T-helper 1 cell treated with Interleukin-12 subunit alpha and Interleukin-12 subunit beta and Interleukin-4 antibody, amounts not matched to agents 30 μg/mL and 1 μg/mL, for 36 hours (primary cell): Measurements from ENCODE around the gene EFNA3.

ENCODE experiments used
- H3K27ac Mint-ChIP-seq: one replicate; pipeline ENCODE4 v1.8.0; 2021; ENCODE audit warnings: mild to moderate bottlenecking, mixed read lengths
- H3K27me3 Mint-ChIP-seq: one replicate; pipeline ENCODE4 v1.8.0; 2021; ENCODE audit warnings: low read depth, mixed read lengths
- H3K36me3 Mint-ChIP-seq: one replicate; pipeline ENCODE4 v1.8.0; 2021; ENCODE audit warnings: low read depth, mixed read lengths
- H3K4me1 Mint-ChIP-seq: one replicate; pipeline ENCODE4 v1.8.0; 2021; ENCODE audit warnings: low read depth, mixed read lengths
- H3K4me3 Mint-ChIP-seq: one replicate; pipeline ENCODE4 v1.8.0; 2021; ENCODE audit warnings: mild to moderate bottlenecking, moderate library complexity, mixed read lengths
- H3K9me3 Mint-ChIP-seq: one replicate; pipeline ENCODE4 v1.8.0; 2021; ENCODE audit warnings: mixed read lengths

The EFNA3 gene

DNA sequence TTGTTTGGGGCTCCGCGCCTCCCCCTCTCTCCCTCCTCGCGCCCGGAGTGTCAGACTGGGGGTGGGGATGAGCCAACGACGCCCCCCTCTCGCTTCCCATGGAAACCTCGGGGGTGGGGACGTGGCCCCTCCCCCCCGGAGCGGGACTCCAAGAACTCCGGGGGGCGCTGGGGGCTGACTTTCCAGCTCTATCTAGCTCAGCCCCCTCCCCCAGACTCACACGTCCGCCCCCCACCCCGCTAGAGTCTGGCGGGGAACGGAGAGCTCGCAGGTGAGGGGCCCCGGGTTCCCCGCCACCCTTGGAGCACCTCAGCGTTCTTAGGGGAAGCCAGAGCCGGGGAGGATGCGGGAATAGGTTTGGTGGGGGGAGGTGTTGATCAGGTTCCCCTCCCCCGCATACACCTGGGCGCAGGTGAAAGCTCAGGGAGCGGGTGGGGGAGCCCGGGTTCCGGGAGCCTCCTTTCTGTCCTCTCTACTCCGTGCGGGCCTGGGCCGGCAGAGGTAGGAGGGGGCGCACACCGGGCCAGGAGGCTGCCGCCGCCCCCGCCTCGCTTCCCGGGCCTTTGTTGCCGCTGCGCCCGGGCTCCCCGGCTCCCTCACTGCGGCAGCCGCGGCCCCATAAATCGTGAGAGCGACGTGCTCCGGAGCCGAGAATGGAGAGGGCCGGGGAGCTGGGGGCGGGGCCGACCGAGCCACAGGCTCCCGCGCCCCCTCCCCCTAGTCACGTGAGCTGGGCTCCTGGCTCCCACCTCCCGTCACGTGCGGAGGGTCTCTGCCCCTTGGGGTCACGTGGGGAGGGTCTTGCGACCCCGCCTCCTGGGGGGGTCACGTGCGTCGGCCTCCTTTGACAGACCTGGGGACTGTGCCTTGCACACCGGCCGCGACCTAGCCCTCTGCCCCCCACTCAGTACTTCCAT, 1.9 kb downstream of the EFNA3 start:
- Mint-ChIP-seq H3K9me3 (no peaks in the 10 kb centered on the region), H3K36me3 (peaks cover 5% of the 10 kb centered on the region), H3K27me3 (peaks cover 48% of the 10 kb centered on the region), H3K27ac (no peak overlapping the region), H3K4me3 (peak overlapping the region; percentile 73), H3K4me1 (peaks cover 37% of the 10 kb centered on the region)

DNA sequence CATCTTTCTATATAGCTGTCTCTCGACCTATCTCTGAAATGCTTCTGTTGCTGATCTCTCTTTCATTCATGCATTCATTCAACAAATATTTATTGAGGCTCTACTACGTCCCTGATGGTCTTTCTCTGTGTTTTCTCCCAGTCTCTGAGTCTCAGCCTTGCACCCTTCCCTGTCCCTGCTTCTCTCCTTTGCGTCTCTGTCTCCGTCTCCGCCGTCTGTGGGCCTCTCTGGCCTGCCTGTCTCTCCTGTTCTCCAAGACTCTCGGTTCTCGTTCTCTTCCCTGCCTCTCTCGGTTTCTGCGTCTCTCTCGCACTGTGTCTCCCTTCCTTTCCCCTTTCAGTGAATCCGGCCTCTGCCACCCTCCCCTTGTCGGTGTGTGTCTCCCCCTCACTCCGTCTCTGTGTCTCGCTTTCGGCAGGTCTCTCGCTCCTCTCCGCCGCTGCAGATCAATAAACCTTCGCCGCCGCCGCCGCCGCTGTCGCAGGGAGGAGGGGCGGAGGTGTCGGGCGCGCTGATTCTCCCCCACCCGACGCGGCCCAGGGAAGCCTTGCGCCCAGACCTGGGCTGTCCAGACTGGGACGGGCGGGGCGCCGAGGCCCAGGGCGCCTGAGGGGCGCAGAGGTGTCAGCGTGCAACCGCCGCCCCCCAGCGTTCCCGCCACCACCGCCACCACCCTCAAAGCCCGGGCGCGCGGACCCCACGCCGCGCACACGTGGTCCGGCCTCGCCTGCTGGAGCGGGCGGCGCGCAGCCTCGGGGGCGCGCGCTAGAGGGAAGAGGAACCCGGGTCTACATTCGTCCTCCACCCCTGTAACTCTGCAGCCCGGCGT, 3.0 kb downstream of the EFNA3 start:
- Mint-ChIP-seq H3K4me1 (peaks cover 42% of the 10 kb centered on the region), H3K27me3 (peaks cover 48% of the 10 kb centered on the region), H3K9me3 (no peaks in the 10 kb centered on the region), H3K27ac (peak overlapping the region; percentile 71), H3K4me3 (peak overlapping the region; percentile 73), H3K36me3 (peaks cover 5% of the 10 kb centered on the region)

GRCh38 chr1:155082301-155083051, 3.8 kb downstream of the EFNA3 start:
- Mint-ChIP-seq H3K36me3 (peaks cover 5% of the 10 kb centered on the region), H3K4me3 (peak overlapping the region; percentile 56), H3K27ac (no peak overlapping the region), H3K4me1 (peaks cover 42% of the 10 kb centered on the region), H3K27me3 (peaks cover 47% of the 10 kb centered on the region), H3K9me3 (no peaks in the 10 kb centered on the region)

DNA sequence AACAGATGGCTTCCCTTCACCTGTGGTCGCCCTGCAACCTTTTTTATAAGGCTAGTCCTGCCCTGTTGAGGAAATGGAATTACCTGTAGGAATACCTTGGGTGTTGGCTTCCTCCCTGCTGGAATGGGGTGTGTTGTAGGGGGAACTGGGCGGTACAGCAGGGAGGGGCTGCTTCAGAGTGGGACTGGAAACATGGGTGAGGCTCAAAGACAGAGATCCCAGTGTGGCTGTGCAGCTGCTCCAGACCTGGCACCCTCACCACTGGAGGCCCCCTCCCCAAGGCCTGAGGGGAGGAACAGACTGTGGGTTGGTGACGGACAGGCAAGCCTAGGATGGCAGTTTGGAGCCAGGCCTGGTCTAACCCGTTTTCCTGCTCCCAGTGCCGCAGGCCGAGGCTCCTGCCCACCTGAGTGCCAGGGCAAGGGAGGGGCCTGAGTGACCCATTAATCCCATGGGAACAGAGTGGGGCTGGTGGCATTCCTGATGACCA, 4.5 kb downstream of the EFNA3 start:
- no peak overlapping the region for H3K27ac Mint-ChIP-seq
- no peak overlapping the region for H3K4me3 Mint-ChIP-seq
- peaks cover 38% of the 10 kb centered on the region for H3K4me1 Mint-ChIP-seq
- peaks cover 41% of the 10 kb centered on the region for H3K27me3 Mint-ChIP-seq
- H3K36me3 Mint-ChIP-seq, result peaks cover 5% of the 10 kb centered on the region
- no peaks in the 10 kb centered on the region for H3K9me3 Mint-ChIP-seq

DNA sequence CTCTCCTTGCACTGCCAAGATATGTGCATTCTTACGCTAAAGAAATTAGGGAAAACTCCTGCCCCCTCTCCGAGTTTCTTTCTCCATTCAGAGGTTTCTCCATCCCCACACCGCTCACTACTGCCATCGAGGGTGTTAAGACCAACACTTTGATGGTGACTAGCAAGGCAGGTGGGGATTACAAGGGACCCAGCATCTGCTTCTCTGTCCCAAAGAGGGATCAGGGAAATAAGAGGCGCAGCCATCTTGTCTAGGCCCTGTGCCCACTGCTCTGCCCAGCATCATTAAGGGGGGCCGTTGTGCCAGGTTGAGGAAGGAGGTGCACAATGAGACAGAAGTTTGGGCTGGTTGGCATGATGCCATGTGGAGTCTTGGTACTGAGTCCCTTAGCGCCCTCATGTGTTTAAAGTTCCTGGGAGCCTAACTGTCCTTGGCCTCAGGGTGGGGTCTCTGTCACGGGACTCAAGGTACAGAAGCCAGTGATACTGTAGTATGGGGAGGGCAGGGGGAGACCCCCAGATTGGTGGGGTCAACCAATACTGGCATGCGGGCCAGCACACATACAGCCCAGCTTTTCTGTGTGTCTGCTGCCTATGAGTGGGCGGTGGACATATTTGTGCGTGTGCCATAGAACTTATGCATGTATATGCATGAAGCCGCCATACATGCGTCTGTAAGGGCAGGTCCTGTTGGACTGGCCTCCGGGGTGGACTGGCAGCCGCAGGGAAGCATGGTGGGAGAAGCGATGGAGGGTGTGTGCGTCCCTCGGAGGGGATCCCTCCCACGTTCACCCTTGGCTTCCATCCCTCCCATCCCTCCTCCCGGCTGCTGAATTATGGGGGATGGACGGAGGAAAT, 5.5 kb downstream of the EFNA3 start:
- H3K4me3 Mint-ChIP-seq, result peak overlapping the region; percentile 88
- H3K9me3 Mint-ChIP-seq, result no peaks in the 10 kb centered on the region
- H3K27ac Mint-ChIP-seq, result peak overlapping the region; percentile 88
- peaks cover 5% of the 10 kb centered on the region for H3K36me3 Mint-ChIP-seq
- H3K27me3 Mint-ChIP-seq, result peaks cover 36% of the 10 kb centered on the region
- H3K4me1 Mint-ChIP-seq, result peaks cover 38% of the 10 kb centered on the region

DNA sequence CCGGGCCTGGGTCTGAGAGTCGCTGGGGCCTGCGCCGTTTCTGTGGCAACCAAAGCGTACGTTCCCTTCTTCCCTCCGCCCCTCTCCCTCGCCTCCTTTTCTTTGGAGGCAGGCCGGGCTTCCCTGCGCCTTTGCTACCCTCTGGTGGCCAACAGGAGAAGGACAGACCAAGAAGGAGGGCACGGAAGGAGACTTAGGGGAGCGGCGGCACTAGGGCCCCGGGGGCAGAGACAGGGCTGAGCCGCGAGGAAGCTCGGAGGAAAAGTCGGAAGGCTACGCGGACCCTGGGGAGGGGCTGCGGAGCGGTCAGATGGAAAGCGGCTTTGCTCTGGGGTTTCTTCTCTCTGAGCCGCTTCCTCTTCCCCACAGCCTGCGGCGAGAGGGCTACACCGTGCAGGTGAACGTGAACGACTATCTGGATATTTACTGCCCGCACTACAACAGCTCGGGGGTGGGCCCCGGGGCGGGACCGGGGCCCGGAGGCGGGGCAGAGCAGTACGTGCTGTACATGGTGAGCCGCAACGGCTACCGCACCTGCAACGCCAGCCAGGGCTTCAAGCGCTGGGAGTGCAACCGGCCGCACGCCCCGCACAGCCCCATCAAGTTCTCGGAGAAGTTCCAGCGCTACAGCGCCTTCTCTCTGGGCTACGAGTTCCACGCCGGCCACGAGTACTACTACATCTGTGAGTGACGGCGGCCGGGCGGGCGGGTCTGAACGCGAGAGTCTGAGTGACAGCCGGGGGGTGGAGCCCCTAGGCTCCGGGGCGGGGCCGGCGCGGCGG, 6.3 kb downstream of the EFNA3 start:
- no peaks in the 10 kb centered on the region for H3K9me3 Mint-ChIP-seq
- peaks cover 33% of the 10 kb centered on the region for H3K4me1 Mint-ChIP-seq
- H3K4me3 Mint-ChIP-seq, result peak overlapping the region; percentile 88
- H3K36me3 Mint-ChIP-seq, result peaks cover 2% of the 10 kb centered on the region
- H3K27ac Mint-ChIP-seq, result peak overlapping the region; percentile 88
- H3K27me3 Mint-ChIP-seq, result peaks cover 28% of the 10 kb centered on the region

DNA sequence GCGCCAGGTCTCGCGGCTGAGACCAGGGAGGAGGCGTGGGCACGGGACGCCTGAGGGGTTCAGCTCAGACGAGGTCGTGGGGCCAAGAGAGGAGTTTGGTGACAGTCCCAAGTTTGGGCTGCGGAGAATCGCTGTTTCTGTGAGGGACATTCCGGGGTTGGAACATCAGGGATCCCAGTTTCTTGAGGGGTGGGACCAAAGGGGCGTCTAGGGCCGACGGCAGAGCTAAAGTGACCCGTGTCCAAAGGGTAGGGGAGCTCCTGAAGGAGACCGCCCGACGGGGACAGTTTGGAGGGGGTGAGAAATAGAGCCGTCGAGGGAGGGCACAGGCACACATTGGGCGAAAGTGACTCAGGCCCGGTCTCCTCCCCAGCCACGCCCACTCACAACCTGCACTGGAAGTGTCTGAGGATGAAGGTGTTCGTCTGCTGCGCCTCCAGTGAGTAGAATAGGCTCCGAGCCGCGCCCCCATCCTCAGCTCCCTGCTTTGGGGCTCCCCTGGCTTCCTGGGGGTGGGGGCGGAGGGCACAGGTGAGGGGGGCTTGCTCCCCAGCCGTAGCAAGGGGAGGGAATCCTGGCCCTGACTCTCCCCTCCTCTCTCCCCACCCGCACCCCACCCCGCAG, 7.0 kb downstream of the EFNA3 start:
- H3K9me3 Mint-ChIP-seq, result no peaks in the 10 kb centered on the region
- H3K27me3 Mint-ChIP-seq, result peaks cover 26% of the 10 kb centered on the region
- H3K4me1 Mint-ChIP-seq, result peaks cover 33% of the 10 kb centered on the region
- peak overlapping the region; percentile 88 for H3K4me3 Mint-ChIP-seq
- H3K27ac Mint-ChIP-seq, result peak overlapping the region; percentile 88
- H3K36me3 Mint-ChIP-seq, result peaks cover 2% of the 10 kb centered on the region

- Mint-ChIP-seq H3K27ac (peak overlapping the region; percentile 15), H3K36me3 (peaks cover 2% of the 10 kb centered on the region), H3K4me1 (peaks cover 32% of the 10 kb centered on the region), H3K9me3 (no peaks in the 10 kb centered on the region), H3K27me3 (peaks cover 23% of the 10 kb centered on the region), H3K4me3 (peak overlapping the region; percentile 61)
Observed at GRCh38 chr1:155086128-155086741, 7.6 kb downstream of the EFNA3 start.

- H3K27me3 Mint-ChIP-seq, result peaks cover 16% of the 10 kb centered on the region
- no peaks in the 10 kb centered on the region for H3K9me3 Mint-ChIP-seq
- H3K27ac Mint-ChIP-seq, result no peak overlapping the region
- no peak overlapping the region for H3K4me3 Mint-ChIP-seq
- peaks cover 28% of the 10 kb centered on the region for H3K4me1 Mint-ChIP-seq
- no peaks in the 10 kb centered on the region for H3K36me3 Mint-ChIP-seq
Observed at GRCh38 chr1:155086856-155087535, 8.4 kb downstream of the EFNA3 start.

DNA sequence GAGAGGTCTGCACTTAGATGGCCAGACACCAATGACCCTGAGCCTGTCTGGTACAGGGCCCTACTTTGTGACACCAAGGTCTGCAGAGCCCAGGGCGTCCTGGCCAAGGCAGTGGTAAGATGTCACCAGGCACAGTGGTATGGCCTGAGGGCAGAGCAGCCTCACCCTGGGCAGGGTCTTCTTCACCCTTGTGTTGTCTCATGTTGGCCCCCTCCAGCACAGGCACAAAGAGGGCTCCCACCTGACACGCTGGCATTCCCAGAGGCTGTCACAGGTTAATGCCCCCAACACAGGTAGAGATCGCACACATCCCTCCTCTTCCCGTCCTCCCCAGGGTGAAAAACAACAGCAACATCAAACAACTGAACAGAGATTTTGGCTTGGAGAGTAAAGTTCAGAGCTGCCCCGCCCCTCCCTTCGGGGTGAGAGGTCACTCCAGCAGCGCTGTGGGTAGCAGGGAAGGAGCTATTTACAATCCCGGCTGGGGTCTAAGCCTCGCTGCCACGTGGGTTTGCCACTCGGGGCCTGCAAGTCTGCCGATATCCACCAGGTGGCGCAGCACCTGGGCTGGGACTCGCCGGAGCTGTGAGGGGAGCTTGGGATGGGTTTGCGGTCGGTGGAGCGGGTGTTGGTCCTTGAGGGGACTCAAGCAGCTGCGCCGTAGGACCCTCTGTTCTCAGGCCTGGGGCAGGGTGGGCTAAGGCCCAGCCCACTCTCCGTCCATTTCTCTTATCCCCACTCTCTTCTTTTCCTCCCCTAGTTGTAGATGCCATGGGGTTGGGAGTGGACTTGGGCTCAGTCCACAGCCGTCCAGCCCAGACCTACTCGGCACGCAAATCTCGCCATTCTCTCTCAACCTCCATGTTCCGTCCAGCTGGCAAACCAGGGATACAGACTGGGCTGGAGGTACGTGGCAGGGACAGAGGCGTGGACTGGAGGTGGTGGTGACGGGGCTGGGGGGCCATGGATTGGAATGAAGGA, 12.7 kb downstream of the EFNA3 start:
- H3K27me3 Mint-ChIP-seq, result peaks cover 19% of the 10 kb centered on the region
- H3K9me3 Mint-ChIP-seq, result no peaks in the 10 kb centered on the region
- peaks cover 3% of the 10 kb centered on the region for H3K4me1 Mint-ChIP-seq
- no peak overlapping the region for H3K4me3 Mint-ChIP-seq
- H3K36me3 Mint-ChIP-seq, result no peaks in the 10 kb centered on the region
- H3K27ac Mint-ChIP-seq, result no peak overlapping the region

- Mint-ChIP-seq H3K36me3 (no peaks in the 10 kb centered on the region), H3K9me3 (no peaks in the 10 kb centered on the region), H3K4me1 (peaks cover 3% of the 10 kb centered on the region), H3K27me3 (peaks cover 21% of the 10 kb centered on the region), H3K4me3 (no peak overlapping the region), H3K27ac (no peak overlapping the region)
Observed at GRCh38 chr1:155092131-155092530, 13.5 kb downstream of the EFNA3 start.
